HCT116 (cell line): ENCODE results near the gene CDC42BPB. TPM values are rescaled to one million over a fixed set of nuclear protein-coding genes. Genes with fewer than 3 reads are reported as not detected.

ENCODE experiments used
- ATAC-seq: fragments of 200-7000 bp; cut with Tn5 transposase; 2 replicates; pipeline ENCODE4 v1.9.1; 2020; ENCODE audit warnings: mild to moderate bottlenecking, moderate library complexity
- BruUV-seq: library from RNA; stranded (reverse); fragments of 400-500 nt; replicated peaks from 2 replicates; lab custom pipeline; 2021; lab: Mats Ljungman, UMichigan
- CTCF ChIA-PET: fragments of 300-600 bp; sonication (Branson Sonifier 250); formaldehyde crosslinking; loops from one replicate; lab custom pipeline; 2021; ENCODE audit warnings: antibody characterized with exemption; lab: Charles Lee
- POLR2A ChIA-PET: fragments of 300-600, 350-600 bp; sonication (Branson Sonifier 250); formaldehyde crosslinking; loops from one replicate; lab custom pipeline; 2021; ENCODE audit warnings: antibody characterized with exemption; lab: Charles Lee
- RAD21 ChIA-PET, 2 experiments: fragments of 300-600 bp; sonication (Branson Sonifier 250); formaldehyde crosslinking; loops; one replicate each; lab custom pipeline; 2023; ENCODE audit warnings: low total read pairs in 2 of 2; ENCODE audit not compliant: uncharacterized antibody in 2 of 2, unreplicated experiment in 2 of 2, low non-redundant PET in 1 of 2; lab: Charles Lee
- DNase-seq: peaks from one replicate; pipeline ENCODE4 v3.0.0-alpha.2; 2010; ENCODE audit warnings: low read depth, low spot score
- H2AFZ ChIP-seq: fragments of 200-600 bp; shearing (Covaris generic), sonication (generic); 2 replicates; pipeline ENCODE4 v1.6.1; 2017; ENCODE audit warnings: low read depth, mixed run types, mixed read lengths, antibody characterized with exemption, low read length; ENCODE audit not compliant: poor library complexity, severe bottlenecking
- H3K27ac ChIP-seq: 2 replicates; pipeline ENCODE4 v1.5.1; 2012; ENCODE audit warnings: low read depth, low read length
- H3K27me3 ChIP-seq: fragments of 200-600 bp; sonication (generic); 2 replicates; pipeline ENCODE4 v1.6.1; 2016; ENCODE audit warnings: mixed run types, low read length, mixed read lengths; ENCODE audit not compliant: insufficient read depth
- H3K36me3 ChIP-seq, 2 experiments: fragments of 200-500 bp in 1 of 2; fragments of 200-600 bp in 1 of 2; sonication (Bioruptor generic) in 1 of 2; sonication (generic) in 1 of 2; 2 replicates each; pipeline versions ENCODE4 v1.5.1 to v1.6.1; 2014 to 2016; ENCODE audit warnings: low read length in 2 of 2, inconsistent platforms in 1 of 2, mixed read lengths in 1 of 2, mixed run types in 1 of 2; ENCODE audit not compliant: insufficient read depth in 2 of 2, control insufficient read depth in 1 of 2
- H3K4me1 ChIP-seq, 2 experiments: fragments of 200-600 bp in 1 of 2; sonication (generic) in 1 of 2; 2 replicates each; pipeline versions ENCODE4 v1.5.1 to v1.6.1; 2012 to 2017; ENCODE audit warnings: low read length in 2 of 2, inconsistent platforms in 1 of 2, mild to moderate bottlenecking in 1 of 2, mixed read lengths in 1 of 2, mixed run types in 1 of 2, moderate library complexity in 1 of 2; ENCODE audit not compliant: insufficient read depth in 2 of 2, control insufficient read depth in 1 of 2
- H3K4me2 ChIP-seq: fragments of 200-600 bp; sonication (generic); 2 replicates; pipeline ENCODE4 v1.6.1; 2017; ENCODE audit warnings: mixed run types, low read length, mixed read lengths
- H3K4me3 ChIP-seq, 2 experiments: fragments of 200-600 bp in 1 of 2; sonication (generic) in 1 of 2; replicated peaks in 1 of 2; 2 replicates each; pipeline ENCODE4 v1.5.1; 2011 to 2016; ENCODE audit warnings: low read length in 2 of 2, control low read depth in 1 of 2, low read depth in 1 of 2, mild to moderate bottlenecking in 1 of 2, mixed read lengths in 1 of 2, mixed run types in 1 of 2
- H3K79me2 ChIP-seq: fragments of 200-600 bp; sonication (generic); 2 replicates; pipeline ENCODE4 v1.6.1; 2017; ENCODE audit warnings: mild to moderate bottlenecking, mixed run types, low read length, moderate library complexity, mixed read lengths; ENCODE audit not compliant: insufficient read depth
- H3K9ac ChIP-seq: fragments of 200-600 bp; sonication (generic); 2 replicates; pipeline ENCODE4 v1.6.1; 2016; ENCODE audit warnings: low read length, mixed read lengths
- H3K9me2 ChIP-seq: fragments of 200-600 bp; sonication (generic), shearing (Covaris generic); 2 replicates; pipeline ENCODE4 v1.6.1; 2017; ENCODE audit warnings: mixed run types, mild to moderate bottlenecking, moderate library complexity; ENCODE audit not compliant: insufficient read depth
- H3K9me3 ChIP-seq, 2 experiments: fragments of 200-500 bp in 1 of 2; fragments of 200-600 bp in 1 of 2; sonication (Bioruptor generic) in 1 of 2; sonication (generic) in 1 of 2; 2 replicates each; pipeline ENCODE4 v1.6.1; 2014 to 2017; ENCODE audit warnings: low read length in 2 of 2, mixed read lengths in 2 of 2, inconsistent platforms in 1 of 2, low read depth in 1 of 2, mild to moderate bottlenecking in 1 of 2, mixed run types in 1 of 2, moderate library complexity in 1 of 2; ENCODE audit not compliant: control insufficient read depth in 1 of 2, insufficient read depth in 1 of 2
- H4K20me1 ChIP-seq: fragments of 200-600 bp; sonication (generic), shearing (Covaris generic); 2 replicates; pipeline ENCODE4 v1.6.1; 2017; ENCODE audit warnings: mixed run types, mild to moderate bottlenecking, moderate library complexity; ENCODE audit not compliant: insufficient read depth
- CBX3 ChIP-seq: IDR thresholded peaks from 2 replicates; pipeline ENCODE4 v1.6.1; 2012; ENCODE audit warnings: low read depth
- EGR1 ChIP-seq: IDR thresholded peaks from 2 replicates; pipeline ENCODE4 v1.6.1; 2012; ENCODE audit warnings: low read depth
- POLR2A ChIP-seq: IDR thresholded peaks from 2 replicates; pipeline ENCODE4 v1.7.0; 2011; ENCODE audit warnings: borderline replicate concordance; ENCODE audit not compliant: insufficient read depth, insufficient read length; ENCODE audit errors: extremely low read depth
- RAD21 ChIP-seq: IDR thresholded peaks from 2 replicates; pipeline ENCODE4 v1.6.1; 2012; ENCODE audit warnings: low read depth, mild to moderate bottlenecking
- SIN3A ChIP-seq: IDR thresholded peaks from 2 replicates; pipeline ENCODE4 v1.6.1; 2012; ENCODE audit warnings: low read depth
- SP1 ChIP-seq: IDR thresholded peaks from 2 replicates; pipeline ENCODE4 v1.6.1; 2012; ENCODE audit warnings: low read depth
- YY1 ChIP-seq: IDR thresholded peaks from 2 replicates; pipeline ENCODE4 v1.6.1; 2011; ENCODE audit warnings: low read length, low read depth, moderate library complexity, mild to moderate bottlenecking; ENCODE audit not compliant: insufficient replicate concordance; ENCODE audit errors: extremely low read depth
- intact Hi-C: fragments of 100-400 bp; cut with micrococcal nuclease; formaldehyde crosslinking; loops from 2 replicates; pipeline ENCODE4 v1.10.0; 2022
- total RNA-seq: library from RNA; stranded (reverse); gene quantifications from one replicate; pipeline ENCODE4 v1.2.1, GENCODE V29; 2021; ENCODE audit not compliant: unreplicated experiment
- TF ChIP-seq, protein P1 (sequence below): IDR thresholded peaks from 2 replicates; pipeline ENCODE4 v1.6.1; 2012
- TF ChIP-seq, protein P2 (sequence below): IDR thresholded peaks from 2 replicates; pipeline ENCODE4 v1.6.1; 2012; ENCODE audit warnings: low read depth
- TF ChIP-seq, protein P3 (sequence below), 3 experiments: fragments of 200-600 bp in 1 of 3; sonication (generic) in 1 of 3; IDR thresholded peaks in 2 of 3; conservative IDR thresholded peaks in 1 of 3; 2 replicates each; pipeline ENCODE4 v1.5.1; 2012 to 2017; ENCODE audit warnings: low read depth in 2 of 3, low read length in 2 of 3, antibody characterized with exemption in 1 of 3, borderline replicate concordance in 1 of 3, control low read depth in 1 of 3, mild to moderate bottlenecking in 1 of 3, mixed read lengths in 1 of 3, mixed run types in 1 of 3, moderate library complexity in 1 of 3; ENCODE audit not compliant: insufficient read depth in 1 of 3

Gene CDC42BPB
- total RNA-seq, 1 experiment from 2014 or later, result 85.6 TPM

- TF ChIP-seq, protein P1, sequence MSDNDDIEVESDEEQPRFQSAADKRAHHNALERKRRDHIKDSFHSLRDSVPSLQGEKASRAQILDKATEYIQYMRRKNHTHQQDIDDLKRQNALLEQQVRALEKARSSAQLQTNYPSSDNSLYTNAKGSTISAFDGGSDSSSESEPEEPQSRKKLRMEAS, result no peak
- no peak for TF ChIP-seq POLR2A
- TF ChIP-seq SIN3A, result no peak
- TF ChIP-seq, protein P2, sequence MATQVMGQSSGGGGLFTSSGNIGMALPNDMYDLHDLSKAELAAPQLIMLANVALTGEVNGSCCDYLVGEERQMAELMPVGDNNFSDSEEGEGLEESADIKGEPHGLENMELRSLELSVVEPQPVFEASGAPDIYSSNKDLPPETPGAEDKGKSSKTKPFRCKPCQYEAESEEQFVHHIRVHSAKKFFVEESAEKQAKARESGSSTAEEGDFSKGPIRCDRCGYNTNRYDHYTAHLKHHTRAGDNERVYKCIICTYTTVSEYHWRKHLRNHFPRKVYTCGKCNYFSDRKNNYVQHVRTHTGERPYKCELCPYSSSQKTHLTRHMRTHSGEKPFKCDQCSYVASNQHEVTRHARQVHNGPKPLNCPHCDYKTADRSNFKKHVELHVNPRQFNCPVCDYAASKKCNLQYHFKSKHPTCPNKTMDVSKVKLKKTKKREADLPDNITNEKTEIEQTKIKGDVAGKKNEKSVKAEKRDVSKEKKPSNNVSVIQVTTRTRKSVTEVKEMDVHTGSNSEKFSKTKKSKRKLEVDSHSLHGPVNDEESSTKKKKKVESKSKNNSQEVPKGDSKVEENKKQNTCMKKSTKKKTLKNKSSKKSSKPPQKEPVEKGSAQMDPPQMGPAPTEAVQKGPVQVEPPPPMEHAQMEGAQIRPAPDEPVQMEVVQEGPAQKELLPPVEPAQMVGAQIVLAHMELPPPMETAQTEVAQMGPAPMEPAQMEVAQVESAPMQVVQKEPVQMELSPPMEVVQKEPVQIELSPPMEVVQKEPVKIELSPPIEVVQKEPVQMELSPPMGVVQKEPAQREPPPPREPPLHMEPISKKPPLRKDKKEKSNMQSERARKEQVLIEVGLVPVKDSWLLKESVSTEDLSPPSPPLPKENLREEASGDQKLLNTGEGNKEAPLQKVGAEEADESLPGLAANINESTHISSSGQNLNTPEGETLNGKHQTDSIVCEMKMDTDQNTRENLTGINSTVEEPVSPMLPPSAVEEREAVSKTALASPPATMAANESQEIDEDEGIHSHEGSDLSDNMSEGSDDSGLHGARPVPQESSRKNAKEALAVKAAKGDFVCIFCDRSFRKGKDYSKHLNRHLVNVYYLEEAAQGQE, result no peak
- no peak for TF ChIP-seq CBX3
- no peak for TF ChIP-seq SP1
- no peak for TF ChIP-seq RAD21
These were observed 16.1 kb upstream of the CDC42BPB start (continued) for GRCh38 chr14:103073367-103073875.

GRCh38 chr14:103072595-103073366 lies 15.4 kb upstream of the CDC42BPB start:
- intact Hi-C loops, result no loop called here
- no TSS peak for BruUV-seq
- H3K9ac ChIP-seq, result no peak overlapping the region
- no peaks in the 10 kb centered on the region for H4K20me1 ChIP-seq
- H3K9me2 ChIP-seq, result no peaks in the 10 kb centered on the region
- peak overlapping the region; percentile 94 for H3K4me2 ChIP-seq
- no peak overlapping the region; the same call in 1 of the 2 replicates for H3K27ac ChIP-seq
- ATAC-seq, result 0 out of 2 replicates have a peak, but pooled peaks have one; percentile 13
- CTCF ChIA-PET, result no interaction called here
- no peak overlapping the region for H3K4me3 ChIP-seq
- POLR2A ChIA-PET, result no interaction called here
- TF ChIP-seq EGR1 (no peak), YY1 (peak; percentile 15)
- TF ChIP-seq, protein P3, sequence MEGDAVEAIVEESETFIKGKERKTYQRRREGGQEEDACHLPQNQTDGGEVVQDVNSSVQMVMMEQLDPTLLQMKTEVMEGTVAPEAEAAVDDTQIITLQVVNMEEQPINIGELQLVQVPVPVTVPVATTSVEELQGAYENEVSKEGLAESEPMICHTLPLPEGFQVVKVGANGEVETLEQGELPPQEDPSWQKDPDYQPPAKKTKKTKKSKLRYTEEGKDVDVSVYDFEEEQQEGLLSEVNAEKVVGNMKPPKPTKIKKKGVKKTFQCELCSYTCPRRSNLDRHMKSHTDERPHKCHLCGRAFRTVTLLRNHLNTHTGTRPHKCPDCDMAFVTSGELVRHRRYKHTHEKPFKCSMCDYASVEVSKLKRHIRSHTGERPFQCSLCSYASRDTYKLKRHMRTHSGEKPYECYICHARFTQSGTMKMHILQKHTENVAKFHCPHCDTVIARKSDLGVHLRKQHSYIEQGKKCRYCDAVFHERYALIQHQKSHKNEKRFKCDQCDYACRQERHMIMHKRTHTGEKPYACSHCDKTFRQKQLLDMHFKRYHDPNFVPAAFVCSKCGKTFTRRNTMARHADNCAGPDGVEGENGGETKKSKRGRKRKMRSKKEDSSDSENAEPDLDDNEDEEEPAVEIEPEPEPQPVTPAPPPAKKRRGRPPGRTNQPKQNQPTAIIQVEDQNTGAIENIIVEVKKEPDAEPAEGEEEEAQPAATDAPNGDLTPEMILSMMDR (IDR thresholded peaks at IDR 0.05 in 2 of 3, conservative IDR thresholded peaks at IDR 0.05 in 1 of 3; ENCODE audit: borderline replicate concordance in 1 of 3, insufficient read depth in 1 of 3, low read depth in 2 of 3, low read length in 2 of 3), result peak in 1 of 3 experiments; percentile 7; a peak in 1 of 6 replicates
- H3K79me2 ChIP-seq, result no peaks in the 10 kb centered on the region
- H3K9me3 ChIP-seq, result no peaks in the 10 kb centered on the region
- no peaks in the 10 kb centered on the region for H3K27me3 ChIP-seq
- H3K36me3 ChIP-seq, result no peaks in the 10 kb centered on the region
- no peak for DNase-seq
- peaks cover 45 to 67% of the 10 kb centered on the region in 2 experiments for H3K4me1 ChIP-seq
- no peak overlapping the region for H2AFZ ChIP-seq
- RAD21 ChIA-PET, result no interaction called here
